H1 (cell line): ENCODE results near the gene RASGRP1. TPM values are rescaled to one million over a fixed set of nuclear protein-coding genes. Genes with fewer than 3 reads are reported as not detected.

Experiments
- CTCF ChIA-PET: fragments of 300-600 bp; sonication (Branson Sonifier 250); formaldehyde crosslinking; loops from one replicate; lab custom pipeline; 2021; ENCODE audit not compliant: partially characterized antibody; lab: Charles Lee
- POLR2A ChIA-PET: fragments of 300-600 bp; sonication (Branson Sonifier 250); formaldehyde crosslinking; loops from one replicate; lab custom pipeline; 2021; ENCODE audit warnings: inconsistent platforms; ENCODE audit not compliant: partially characterized antibody; lab: Charles Lee
- DNase-seq, 2 experiments: peaks; one replicate each; pipeline versions ENCODE4 v3.0.0 to v3.0.0-alpha.2; 2010 to 2022; ENCODE audit warnings: low spot score in 2 of 2, low read depth in 1 of 2, mixed read lengths in 1 of 2
- FAIRE-seq: peaks from 2 replicates; lab custom pipeline; 2011; peaks lifted over from hg19 to GRCh38; lab: Jason Lieb, UNC
- H2AFZ ChIP-seq: 2 replicates; pipeline ENCODE4 v1.8.1; 2012; ENCODE audit warnings: low read length, inconsistent platforms
- H2AK5ac ChIP-seq: 2 replicates; pipeline ENCODE4 v1.6.1; 2013; ENCODE audit warnings: low read depth, low read length
- H2BK120ac ChIP-seq: replicated peaks from 2 replicates; pipeline ENCODE3; 2013; ENCODE audit warnings: low read depth, low read length, inconsistent platforms
- H2BK12ac ChIP-seq: 2 replicates; pipeline ENCODE4 v1.6.1; 2013; ENCODE audit warnings: low read depth, low read length
- H2BK15ac ChIP-seq: 2 replicates; pipeline ENCODE4 v1.6.1; 2013; ENCODE audit warnings: low read length
- H2BK20ac ChIP-seq: 2 replicates; pipeline ENCODE4 v1.6.1; 2013; ENCODE audit warnings: low read length
- H2BK5ac ChIP-seq: 2 replicates; pipeline ENCODE4 v1.6.1; 2013; ENCODE audit warnings: low read depth, low read length
- H3K14ac ChIP-seq: 2 replicates; pipeline ENCODE4 v1.6.1; 2013; ENCODE audit warnings: inconsistent platforms; ENCODE audit not compliant: insufficient read length
- H3K18ac ChIP-seq: 2 replicates; pipeline ENCODE4 v1.6.1; 2013; ENCODE audit warnings: low read length; ENCODE audit errors: extremely low read depth
- H3K23ac ChIP-seq: 2 replicates; pipeline ENCODE4 v1.6.1; 2013; ENCODE audit warnings: inconsistent platforms; ENCODE audit not compliant: insufficient read length
- H3K23me2 ChIP-seq: 2 replicates; pipeline ENCODE4 v1.6.1; 2013; ENCODE audit warnings: low read depth, low read length
- H3K27ac ChIP-seq: 2 replicates; pipeline ENCODE4 v1.6.1; 2011; ENCODE audit warnings: low read depth, low read length, inconsistent platforms
- H3K27me3 ChIP-seq, 4 experiments: replicated peaks in 1 of 4; 1 replicate in 1 of 4; 2 replicates in 3 of 4; pipeline versions ENCODE4 v1.6.1 to v1.8.1; 2011 to 2013; ENCODE audit warnings: low read length in 3 of 4, mild to moderate bottlenecking in 3 of 4, inconsistent platforms in 2 of 4, mixed read lengths in 2 of 4, moderate library complexity in 1 of 4; ENCODE audit not compliant: control insufficient read depth in 3 of 4, insufficient read depth in 3 of 4; ENCODE audit errors: extremely low read depth in 1 of 4
- H3K36me3 ChIP-seq, 4 experiments: 2 replicates each; pipeline versions ENCODE4 v1.6.1 to v1.8.1; 2011 to 2013; ENCODE audit warnings: mild to moderate bottlenecking in 4 of 4, low read length in 3 of 4, moderate library complexity in 2 of 4, control low read depth in 1 of 4, inconsistent platforms in 1 of 4; ENCODE audit not compliant: insufficient read depth in 4 of 4, control insufficient read depth in 2 of 4
- H3K4ac ChIP-seq: replicated peaks from 2 replicates; pipeline ENCODE3; 2013; ENCODE audit warnings: low read length, low read depth, mixed read lengths, inconsistent platforms; ENCODE audit not compliant: insufficient read length
- H3K4me1 ChIP-seq, 4 experiments: replicated peaks in 1 of 4; 1 replicate in 1 of 4; 2 replicates in 3 of 4; pipeline versions ENCODE4 v1.6.1 to v1.8.1; 2011 to 2013; ENCODE audit warnings: low read length in 3 of 4, inconsistent platforms in 2 of 4, mixed read lengths in 1 of 4; ENCODE audit not compliant: insufficient read depth in 4 of 4, control insufficient read depth in 3 of 4
- H3K4me2 ChIP-seq, 2 experiments: 2 replicates each; pipeline versions ENCODE4 v1.6.1 to v1.8.1; 2011 to 2013; ENCODE audit warnings: low read depth in 2 of 2, low read length in 2 of 2, control low read depth in 1 of 2, inconsistent platforms in 1 of 2, mild to moderate bottlenecking in 1 of 2; ENCODE audit not compliant: insufficient read depth in 1 of 2
- H3K4me3 ChIP-seq, 4 experiments: fragments of 200-600, 300-600 bp in 1 of 4; sonication (generic), shearing (Covaris generic), sonication (Bioruptor Twin) in 1 of 4; 2 replicates each; pipeline versions ENCODE4 v1.5.1 to v1.8.1; 2011 to 2016; ENCODE audit warnings: low read length in 4 of 4, low read depth in 3 of 4, control low read depth in 2 of 4, inconsistent platforms in 2 of 4, mild to moderate bottlenecking in 2 of 4, mixed read lengths in 1 of 4, moderate library complexity in 1 of 4; ENCODE audit not compliant: insufficient read depth in 2 of 4; ENCODE audit errors: extremely low read depth in 1 of 4
- H3K56ac ChIP-seq: replicated peaks from 2 replicates; pipeline ENCODE3; 2013; ENCODE audit warnings: low read depth, mild to moderate bottlenecking, mixed read lengths, low read length, inconsistent platforms; ENCODE audit not compliant: insufficient read length
- H3K79me1 ChIP-seq: 2 replicates; pipeline ENCODE4 v1.6.1; 2013; ENCODE audit warnings: low read depth, low read length, control low read depth
- H3K79me2 ChIP-seq, 2 experiments: 2 replicates each; pipeline versions ENCODE4 v1.6.1 to v1.8.1; 2012 to 2013; ENCODE audit warnings: low read length in 2 of 2, mild to moderate bottlenecking in 2 of 2, inconsistent platforms in 1 of 2; ENCODE audit not compliant: insufficient read depth in 2 of 2, control insufficient read depth in 1 of 2
- H3K9ac ChIP-seq, 4 experiments: replicated peaks in 1 of 4; 1 replicate in 1 of 4; 2 replicates in 3 of 4; pipeline versions ENCODE4 v1.6.1 to v1.8.1; 2011 to 2013; ENCODE audit warnings: low read depth in 3 of 4, low read length in 3 of 4, control low read depth in 2 of 4, mild to moderate bottlenecking in 2 of 4, moderate library complexity in 2 of 4, inconsistent platforms in 1 of 4; ENCODE audit errors: extremely low read depth in 1 of 4
- H3K9me3 ChIP-seq, 2 experiments: 2 replicates each; pipeline versions ENCODE4 v1.6.1 to v1.8.1; 2012 to 2013; ENCODE audit warnings: mild to moderate bottlenecking in 2 of 2, moderate library complexity in 2 of 2, control low read depth in 1 of 2, inconsistent platforms in 1 of 2, low read depth in 1 of 2, low read length in 1 of 2, mixed read lengths in 1 of 2; ENCODE audit not compliant: insufficient read depth in 2 of 2
- H4K20me1 ChIP-seq, 2 experiments: replicated peaks in 1 of 2; 2 replicates each; pipeline versions ENCODE3 to v1.8.1; 2011 to 2013; ENCODE audit warnings: inconsistent platforms in 2 of 2, low read length in 2 of 2, mild to moderate bottlenecking in 1 of 2; ENCODE audit not compliant: insufficient read depth in 2 of 2, control insufficient read depth in 1 of 2
- H4K5ac ChIP-seq: 2 replicates; pipeline ENCODE4 v1.6.1; 2013; ENCODE audit warnings: low read length, low read depth, mixed read lengths, inconsistent platforms; ENCODE audit not compliant: insufficient read length
- H4K8ac ChIP-seq: 2 replicates; pipeline ENCODE4 v1.8.0; 2013; ENCODE audit warnings: mild to moderate bottlenecking, moderate library complexity, low read length, inconsistent platforms; ENCODE audit not compliant: insufficient read depth; ENCODE audit errors: extremely low read depth
- H4K91ac ChIP-seq: replicated peaks from 2 replicates; pipeline ENCODE3; 2013; ENCODE audit warnings: low read length, mixed read lengths, inconsistent platforms; ENCODE audit not compliant: insufficient read length
- CBX5 ChIP-seq: fragments of 300-800, 300-1000 bp; sonication (generic); IDR thresholded peaks from 2 replicates; pipeline ENCODE4 v1.7.1; 2016; ENCODE audit warnings: antibody characterized with exemption, low read length, low read depth
- CTBP2 ChIP-seq: IDR thresholded peaks from 2 replicates; pipeline ENCODE4 v1.7.0; 2011; ENCODE audit warnings: borderline replicate concordance, mild to moderate bottlenecking, moderate library complexity, mixed read lengths, low read length; ENCODE audit not compliant: insufficient read depth, insufficient read length
- EP300 ChIP-seq, 2 experiments: IDR thresholded peaks; 1 replicate in 1 of 2; 2 replicates in 1 of 2; pipeline ENCODE4 v1.6.1; 2011 to 2012; ENCODE audit warnings: low read depth in 2 of 2, low read length in 2 of 2, mild to moderate bottlenecking in 2 of 2, borderline replicate concordance in 1 of 2, inconsistent platforms in 1 of 2, moderate library complexity in 1 of 2
- JUN ChIP-seq: IDR thresholded peaks from 2 replicates; pipeline ENCODE4 v1.6.1; 2011; ENCODE audit warnings: low read depth, mild to moderate bottlenecking, improper control_type of control experiment, low read length
- SIN3A ChIP-seq, 2 experiments: IDR thresholded peaks in 1 of 2; conservative IDR thresholded peaks in 1 of 2; 2 replicates each; pipeline ENCODE4 v1.6.1; 2011 to 2012; ENCODE audit warnings: low read length in 2 of 2, improper control_type of control experiment in 1 of 2, low read depth in 1 of 2, mild to moderate bottlenecking in 1 of 2
- SIX5 ChIP-seq: IDR thresholded peaks from 2 replicates; pipeline ENCODE4 v1.6.1; 2011; ENCODE audit warnings: mild to moderate bottlenecking, low read depth, low read length
- YY1 ChIP-seq: IDR thresholded peaks from 2 replicates; pipeline ENCODE4 v1.6.1; 2011; ENCODE audit warnings: low read depth, mild to moderate bottlenecking, low read length
- WGBS, 2 experiments: shearing (Covaris generic) in 1 of 2; methylation state at CpG; one replicate each; pipeline versions ENCODE4 v1.1.6 to v1.1.7; 2013 to 2015; ENCODE audit warnings: low lambda C conversion rate in 2 of 2, mixed read lengths in 2 of 2, inconsistent platforms in 1 of 2, low coverage in 1 of 2, missing lambda C conversion rate in 1 of 2; ENCODE audit not compliant: insufficient replicate concordance in 2 of 2, insufficient coverage in 1 of 2, insufficient read length in 1 of 2; ENCODE audit errors: extremely low coverage in 1 of 2, missing lambda C conversion rate in 1 of 2; 5-methylcytosine and 5-hydroxymethylcytosine counted together
- polyA plus RNA-seq, 7 experiments: library from polyadenylated mRNA; depleted of rRNA in 3 of 7; stranded (reverse) in 5 of 7; unstranded in 2 of 7; fragments of >200 nt in 5 of 7; fragments of 200-250 nt in 2 of 7; gene quantifications; 1 replicate in 5 of 7; 2 replicates in 1 of 7; 4 replicates in 1 of 7; pipeline versions ENCODE4 v1.2.1 to v1.2.3, GENCODE V29; 2011 to 2013; ENCODE audit warnings: missing spikeins in 2 of 7, mixed read lengths in 2 of 7
- total RNA-seq: library from RNA; stranded (reverse); fragmentation: NEBNext Ultra II Directional; extraction: Animal tissue kit (Norgen Biotek cat#: 25700); gene quantifications from 2 replicates; pipeline ENCODE4 v1.2.1, GENCODE V29; 2021

Gene RASGRP1
- total and polyA plus RNA-seq, 2 of the 8 experiments (the other 6 are each of a cell fraction or from before 2014, with no cell fraction given), result 1.1 to 2.1 TPM

DNA sequence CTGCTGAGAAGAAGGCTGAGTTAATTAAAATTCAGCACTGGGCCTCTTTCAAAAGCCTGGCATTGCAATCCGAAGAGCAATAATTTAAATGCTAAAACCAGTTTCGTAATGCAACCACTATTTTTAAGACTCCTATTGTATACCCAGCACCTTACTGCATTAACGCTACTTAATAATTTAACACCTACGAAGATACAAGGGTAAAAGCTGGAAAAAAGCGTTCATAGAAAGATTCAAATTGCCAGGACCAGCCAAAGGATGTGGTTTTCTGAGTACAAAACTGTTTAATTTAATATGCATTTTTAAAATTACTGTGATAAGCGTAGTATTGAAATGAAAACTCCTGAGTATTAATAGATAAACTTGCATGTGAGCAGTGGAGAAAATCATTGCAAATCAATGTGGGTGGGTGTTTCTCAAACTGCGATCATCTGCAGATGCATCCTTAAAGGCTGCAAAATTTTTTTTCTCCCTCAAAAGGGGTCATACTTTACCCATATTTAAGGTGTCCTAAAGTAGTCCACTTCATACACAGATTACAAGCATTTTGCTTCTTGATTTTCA lies 12.9 kb upstream of the RASGRP1 start:
- H4K8ac ChIP-seq, result no peak overlapping the region
- no peak overlapping the region for H2BK5ac ChIP-seq
- H3K23ac ChIP-seq, result no peak overlapping the region
- no peak overlapping the region for H3K18ac ChIP-seq
- H2BK12ac ChIP-seq, result no peak overlapping the region
- no peak for FAIRE-seq
- H3K9ac ChIP-seq, result no peak overlapping the region
- no peak overlapping the region for H2BK15ac ChIP-seq
- H3K79me2 ChIP-seq, result no peaks in the 10 kb centered on the region
- no peak overlapping the region for H3K4ac ChIP-seq
- no peak overlapping the region for H4K5ac ChIP-seq
- no peak overlapping the region for H3K4me3 ChIP-seq
- POLR2A ChIA-PET, result no interaction called here
- no peak overlapping the region for H2AFZ ChIP-seq
- no peaks in the 10 kb centered on the region for H3K79me1 ChIP-seq
- no peak overlapping the region for H2BK120ac ChIP-seq
- H3K23me2 ChIP-seq, result no peaks in the 10 kb centered on the region; the same call in 1 of the 2 replicates
- peaks cover 0 to 2% of the 10 kb centered on the region in 2 experiments; a peak in 1 of 4 replicates for H3K9me3 ChIP-seq
- no peak overlapping the region for H3K27ac ChIP-seq
- H3K56ac ChIP-seq, result no peak overlapping the region
- H3K27me3 ChIP-seq, result no peaks in the 10 kb centered on the region
- H2AK5ac ChIP-seq, result no peak overlapping the region
- no peak overlapping the region for H3K14ac ChIP-seq
- H3K4me2 ChIP-seq, result no peak overlapping the region
- no peak overlapping the region for H2BK20ac ChIP-seq
- DNase-seq, result no peak
- H3K36me3 ChIP-seq, result no peaks in the 10 kb centered on the region
- CTCF ChIA-PET, result interaction anchor here (1.2 to 3.2 kb wide), 2 partner anchors 12 to 25 kb away, joined by 3 to 16 read pairs; partner anchors contain the start of gene RASGRP1
- 85% methylated on average over 7 of the region's 7 CpGs; no CpG with 5 or more reads in 1 of the 2 experiments for WGBS, 2 experiments
- H3K4me1 ChIP-seq, result no peaks in the 10 kb centered on the region
- no peak overlapping the region for H4K91ac ChIP-seq
- H4K20me1 ChIP-seq, result no peaks in the 10 kb centered on the region
- TF ChIP-seq SIX5, result no peak
- TF ChIP-seq CTBP2, result no peak
- no peak for TF ChIP-seq EP300 (IDR thresholded peaks at IDR 0.05; ENCODE audit: borderline replicate concordance in 1 of 2, low read depth in 2 of 2, low read length in 2 of 2)
- TF ChIP-seq JUN, result no peak
- TF ChIP-seq SIN3A (conservative IDR thresholded peaks at IDR 0.05 in 1 of 2, IDR thresholded peaks at IDR 0.05 in 1 of 2; ENCODE audit: low read depth in 1 of 2, low read length in 2 of 2), result no peak
- no peak for TF ChIP-seq CBX5
- TF ChIP-seq YY1, result no peak
